8988T (cell line): ENCODE data around the gene FRRS1L.

ENCODE experiments used
- DNase-seq: peaks from one replicate; pipeline ENCODE4 v3.0.0; 2011

FRRS1L gene

DNA sequence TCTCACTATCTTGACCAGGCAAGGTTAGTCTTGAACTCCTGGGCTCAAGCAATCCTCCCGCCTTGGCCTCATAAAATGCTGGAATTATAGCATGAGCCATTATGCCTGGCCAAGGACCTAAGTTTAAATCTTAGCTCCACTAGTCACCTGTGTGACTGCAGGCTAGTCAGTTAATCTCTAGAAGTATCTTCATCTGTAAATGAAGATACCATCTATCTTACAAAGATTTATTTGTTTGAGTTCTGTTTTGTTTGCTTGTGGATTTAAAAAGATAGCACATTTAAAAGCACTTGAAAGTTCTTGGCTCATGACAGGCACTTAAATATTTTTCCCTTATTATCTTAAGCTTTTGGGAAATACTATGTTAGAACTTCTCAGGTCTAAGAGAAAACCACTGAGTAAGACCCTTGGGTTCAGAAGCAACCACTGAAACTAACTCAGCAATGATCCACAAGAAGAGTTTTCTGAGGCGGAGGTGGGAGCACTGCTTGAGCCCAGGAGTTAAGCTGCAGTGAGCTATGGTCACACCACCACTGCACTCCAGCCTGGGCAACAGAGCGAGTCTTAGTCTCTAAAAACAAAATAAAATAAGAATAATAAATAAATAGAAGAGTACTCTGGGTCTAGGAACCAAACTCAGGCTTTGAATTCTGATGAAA lies 66.4 kb downstream of the FRRS1L start:
- DNase-seq = no peak

DNA sequence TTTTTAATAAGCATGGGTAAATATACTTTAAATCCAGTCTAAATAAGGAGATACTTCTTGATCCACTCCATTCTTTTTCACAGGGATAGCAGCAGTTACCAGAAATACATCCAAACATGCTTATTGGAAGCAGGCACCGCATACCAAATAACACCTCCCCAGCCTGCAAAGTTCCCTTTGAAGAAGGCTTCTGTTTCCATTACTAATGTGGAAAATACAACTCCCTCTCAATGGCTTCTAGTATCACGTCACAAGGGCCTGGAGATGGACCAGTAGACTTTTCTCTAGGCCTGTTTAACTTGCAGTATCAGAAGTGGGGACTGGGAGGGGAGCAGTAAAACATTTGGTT lies 68.1 kb downstream of the FRRS1L start:
- DNase-seq = no peak

- no peak for DNase-seq
Observed at GRCh38 chr9:109098171-109098959, 68.7 kb downstream of the FRRS1L start.

GRCh38 chr9:109097146-109097545 lies 69.9 kb downstream of the FRRS1L start:
- DNase-seq = no peak

GRCh38 chr9:109095321-109095720 lies 71.7 kb downstream of the FRRS1L start:
- no peak for DNase-seq

- DNase-seq = no peak
Observed at GRCh38 chr9:109094268-109094667, 72.8 kb downstream of the FRRS1L start.

GRCh38 chr9:109092587-109092986 lies 74.5 kb downstream of the FRRS1L start:
- no peak for DNase-seq

DNA sequence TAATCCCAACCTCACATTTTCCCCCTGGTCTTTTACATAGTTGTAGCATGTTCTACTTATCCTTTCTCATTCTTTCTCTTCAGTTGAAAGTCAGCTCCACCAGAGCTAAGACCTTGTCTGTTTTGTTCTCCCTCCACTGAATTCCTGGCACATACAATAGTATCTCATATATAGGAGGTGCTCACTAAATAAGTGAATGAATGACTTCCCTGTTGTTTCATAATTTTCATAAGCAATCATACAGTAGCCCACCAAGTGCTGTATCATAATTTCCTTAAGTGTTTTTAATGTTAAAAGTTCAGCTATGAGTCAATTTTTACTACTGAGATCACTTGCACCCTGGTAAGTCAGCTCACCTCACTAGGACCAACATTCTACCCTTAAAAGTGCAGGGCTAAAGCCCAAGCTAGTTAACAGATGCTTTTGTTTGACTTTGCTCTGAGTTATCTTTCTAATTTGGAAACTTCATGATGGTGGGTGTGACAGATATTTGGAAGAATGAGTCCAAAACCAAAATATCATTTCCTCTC lies 74.9 kb downstream of the FRRS1L start:
- no peak for DNase-seq

DNA sequence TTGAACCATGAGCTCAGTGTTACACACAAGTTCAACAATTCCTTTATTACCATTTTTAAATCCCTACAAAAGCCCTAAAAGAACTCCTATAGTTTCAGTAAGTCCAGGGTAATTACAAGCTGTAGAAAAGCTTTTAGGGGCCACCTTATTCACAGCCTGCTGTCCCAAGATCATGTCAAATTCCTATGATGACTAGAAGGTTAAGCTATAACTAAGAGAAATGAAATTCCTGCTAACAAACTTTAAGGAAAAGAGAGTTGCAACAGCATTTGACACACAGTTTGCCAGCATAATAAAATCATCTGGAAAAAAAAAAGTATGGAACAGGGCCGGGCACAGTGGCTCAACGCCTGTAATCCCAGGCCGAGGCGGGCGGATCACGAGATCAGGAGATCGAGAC lies 78.8 kb downstream of the FRRS1L start:
- peak; percentile 16 for DNase-seq

DNA sequence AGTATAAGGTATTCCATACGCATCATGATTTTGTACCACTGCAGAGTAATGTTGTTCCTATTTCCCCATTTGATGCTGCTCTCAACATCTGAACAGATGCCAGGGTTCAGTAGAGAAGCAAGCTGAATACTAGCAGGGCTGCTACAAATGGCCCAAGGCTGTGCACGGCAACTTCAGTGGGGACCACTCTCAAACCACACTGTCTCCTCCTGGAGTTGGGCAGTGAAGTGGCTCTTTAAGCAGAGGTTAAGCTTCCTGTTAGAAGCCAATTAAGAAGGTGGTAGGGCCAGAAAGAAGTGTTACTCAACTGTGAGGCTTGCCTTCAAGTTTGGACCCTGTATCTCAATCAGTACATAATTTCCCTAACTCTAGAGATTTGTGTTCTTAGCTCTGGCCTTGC lies 79.3 kb downstream of the FRRS1L start:
- no peak for DNase-seq

DNA sequence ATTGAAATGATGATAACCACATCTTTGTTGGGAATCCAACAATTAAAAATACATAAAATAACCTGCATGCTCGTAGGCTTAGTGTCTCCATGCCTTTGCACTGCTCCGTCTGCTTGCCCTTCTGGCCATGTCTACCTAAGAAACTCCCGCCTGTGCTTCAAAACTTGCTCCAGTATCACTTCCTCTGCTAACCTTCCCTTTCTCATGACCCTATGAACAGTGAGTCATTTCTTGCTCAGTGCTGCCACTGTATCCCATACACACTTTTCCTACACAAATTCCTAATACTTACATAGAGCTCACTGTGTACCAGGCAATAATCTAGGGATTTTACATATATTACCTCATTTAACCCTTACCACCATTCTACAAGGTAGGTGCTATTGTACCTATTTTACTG lies 80.8 kb downstream of the FRRS1L start:
- DNase-seq = no peak

DNA sequence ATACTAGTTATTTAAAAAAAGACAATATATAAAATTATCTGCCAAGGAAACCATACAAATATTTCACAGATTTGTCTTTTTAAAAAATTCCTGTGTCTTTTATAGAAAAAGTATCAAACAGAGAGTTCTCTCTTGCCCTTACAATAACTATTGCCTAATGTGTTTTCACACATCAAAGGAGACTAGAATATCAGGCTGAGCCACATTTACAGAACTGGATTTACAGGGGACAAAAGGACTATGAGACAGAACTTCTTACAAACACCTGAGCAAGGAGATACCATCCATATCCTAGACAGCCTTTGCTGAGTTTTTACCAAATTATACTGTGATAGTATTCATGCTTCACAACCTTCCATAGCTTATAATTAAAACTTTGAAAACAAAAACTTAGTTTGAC lies 81.5 kb downstream of the FRRS1L start:
- DNase-seq = no peak

DNA sequence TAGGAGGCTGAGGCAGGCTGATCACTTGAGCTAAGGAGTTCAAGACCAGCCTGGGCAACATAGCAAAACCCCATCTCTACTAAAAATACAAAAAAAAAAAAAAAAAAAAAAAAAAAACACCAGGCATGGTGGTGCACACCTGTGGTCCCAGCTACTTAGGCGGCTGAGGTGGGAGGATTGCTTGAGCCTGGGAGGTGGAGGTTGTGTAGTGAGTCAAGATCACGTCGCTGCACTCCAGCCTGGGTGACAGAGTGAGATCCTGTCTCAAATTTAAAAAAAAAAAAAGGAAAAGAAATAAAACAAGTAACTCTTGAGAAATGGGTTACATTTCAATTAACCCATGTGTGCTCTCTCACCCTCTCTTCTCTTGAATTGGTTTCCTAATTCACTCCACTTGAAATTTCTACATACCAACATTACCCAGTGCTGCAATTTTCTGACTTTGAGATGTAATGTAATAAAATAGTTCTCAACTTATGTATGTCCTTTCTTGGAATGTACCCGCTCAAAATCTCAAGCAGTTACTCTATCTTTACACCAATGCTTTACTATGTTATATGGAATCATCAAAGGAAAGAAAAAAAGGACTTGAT lies 83.1 kb downstream of the FRRS1L start:
- no peak for DNase-seq

DNA sequence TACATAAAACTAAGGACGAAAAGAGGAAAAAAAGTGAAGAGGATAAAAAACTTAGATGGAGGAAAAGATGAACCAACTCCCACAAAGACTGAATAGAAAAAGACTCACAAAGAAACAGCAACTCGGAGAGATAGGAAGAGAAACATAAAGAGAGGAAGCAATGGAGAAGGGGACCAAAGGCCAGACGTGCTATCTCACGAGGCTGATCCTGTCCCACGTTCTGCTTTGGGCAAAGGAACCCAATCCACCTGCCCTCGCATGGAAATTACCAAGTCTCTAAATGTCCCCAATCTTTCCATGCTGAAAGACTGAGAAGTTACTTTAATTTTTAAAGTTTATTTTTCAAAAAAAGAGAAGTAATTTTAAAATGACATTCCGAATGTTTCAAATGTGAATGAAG lies 83.9 kb downstream of the FRRS1L start:
- no peak for DNase-seq

DNA sequence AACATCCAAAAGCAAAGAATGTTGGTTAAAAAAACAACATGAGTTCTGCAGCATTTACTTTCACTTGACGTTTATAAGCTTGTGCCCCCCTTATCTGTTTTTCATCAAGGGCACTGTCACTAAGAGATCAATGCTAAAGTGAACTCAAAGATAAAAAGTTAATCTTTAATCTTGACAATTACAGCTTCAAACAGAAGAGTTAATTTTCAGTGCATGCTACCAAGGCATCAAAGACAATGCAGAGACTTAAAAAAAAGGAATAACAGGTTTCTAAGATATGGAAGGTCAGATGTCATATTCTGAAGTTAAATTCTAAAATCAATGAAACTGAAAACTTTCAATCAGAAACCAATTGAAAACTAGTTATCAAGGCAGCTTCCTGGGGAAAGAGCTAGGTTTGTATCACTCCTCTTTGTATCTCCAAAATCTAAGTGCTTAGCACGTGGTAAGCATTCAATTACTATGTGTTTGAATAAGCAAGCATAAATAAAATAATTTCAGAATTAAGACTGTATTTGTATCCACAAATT lies 84.9 kb downstream of the FRRS1L start:
- no peak for DNase-seq
